Activated naive CD4-positive, alpha-beta T cell treated with anti-CD3 and anti-CD28 coated beads, Interleukin-2, amount 10 ng/mL, durations not matched to agents 5 hours and 36 hours (primary cell): ENCODE data around the gene CORO1A. TPM values are rescaled to one million over a fixed set of nuclear protein-coding genes. Genes with fewer than 3 reads are reported as not detected.

Source experiments
- total RNA-seq, 2 experiments: library from RNA; stranded (reverse); gene quantifications; one replicate each; pipeline ENCODE4 v1.2.3, GENCODE V29; 2021

Gene CORO1A
- total RNA-seq = 1,000 to 10,000 TPM; 1,549 to 1,565 TPM

GRCh38 chr16:30183233-30184095 is at the start of gene CORO1A:
Gene CORO1A (plus strand): TSS chr16:30183602. CDS start chr16:30185210, 1,608 bp downstream.

GRCh38 chr16:30193615-30194014 is 10.2 kb downstream of the CORO1A start, which contains the start of the genes BOLA2B and SLX1A:
Gene BOLA2B (minus strand): TSS chr16:30193666. CDS start chr16:30193595, 71 bp downstream.
Gene SLX1A (plus strand): TSS chr16:30193875. CDS start chr16:30194085, 210 bp downstream.

DNA sequence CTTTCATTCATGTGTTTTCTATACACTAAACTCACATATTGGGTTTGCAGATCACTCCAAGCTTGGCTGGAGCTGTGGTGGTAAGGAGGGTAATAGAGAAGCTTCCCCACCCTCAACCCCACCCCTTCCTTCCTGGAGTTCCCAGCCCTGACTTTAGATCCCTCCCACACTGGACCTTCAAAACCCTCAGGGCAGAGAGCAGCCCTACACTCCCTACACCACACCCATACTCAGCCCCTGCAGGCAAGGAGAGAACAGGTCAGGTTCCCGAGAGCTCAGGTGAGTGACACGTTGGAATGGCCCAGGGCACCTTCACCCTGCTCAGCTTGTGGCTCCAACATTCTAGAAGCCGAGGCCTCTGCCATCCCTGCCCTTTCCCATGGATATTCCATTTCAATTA is 15.6 kb downstream of the CORO1A start, which contains the start of gene SULT1A3:
TSS of gene SULT1A3 (plus strand) at position 207 of the 400 bp plus-strand sequence. CDS start 1,474 bp downstream, outside the sequence.

Other genes starting within 250 kb of the CORO1A start
- 10 to 100 TPM; 74.1 to 77.3 TPM for gene TMEM219, start 221.5 kb upstream of the CORO1A start, total RNA-seq
- 10 to 100 TPM; 42.2 to 43.0 TPM for gene TAOK2, start 209.7 kb upstream of the CORO1A start, total RNA-seq
- 10 to 100 TPM; 33.1 to 34.6 TPM for gene HIRIP3, start 188.0 kb upstream of the CORO1A start, total RNA-seq
- 100 to 1,000 TPM; 101 to 102 TPM for gene INO80E, start 187.4 kb upstream of the CORO1A start, total RNA-seq
- gene DOC2A, start 172.6 kb upstream of the CORO1A start, total RNA-seq = not detected
- not detected for gene C16orf92, start 160.4 kb upstream of the CORO1A start, total RNA-seq
- 1 to 10 TPM; 4.7 to 5.8 TPM for gene TLCD3B, start 152.3 kb upstream of the CORO1A start, total RNA-seq
- 1,000 to 10,000 TPM; 1,254 to 1,292 TPM for gene ALDOA, start 117.8 kb upstream of the CORO1A start, total RNA-seq
- gene PPP4C, start 107.6 kb upstream of the CORO1A start, total RNA-seq = 100 to 1,000 TPM; 120 to 124 TPM
- 1 to 10 TPM; 1.8 to 2.1 TPM for gene TBX6, start 91.7 kb upstream of the CORO1A start, total RNA-seq
- gene YPEL3, start 87.4 kb upstream of the CORO1A start, total RNA-seq = 10 to 100 TPM; 96.1 to 96.3 TPM
- gene GDPD3, start 70.1 kb upstream of the CORO1A start, total RNA-seq = 10 to 100 TPM; 14.1 to 17.4 TPM
- gene MAPK3, start 60.4 kb upstream of the CORO1A start, total RNA-seq = 10 to 100 TPM; 75.2 to 75.6 TPM
- gene BOLA2B, start 10.1 kb downstream of the CORO1A start, total RNA-seq = 100 to 1,000 TPM; 122 to 123 TPM
- 10 to 100 TPM; 74.5 to 91.7 TPM for gene SLX1A, start 10.3 kb downstream of the CORO1A start, total RNA-seq
- 10 to 100 TPM; 24.0 to 31.6 TPM for gene SULT1A3, start 15.7 kb downstream of the CORO1A start, total RNA-seq
- gene NPIPB13, start 64.9 kb downstream of the CORO1A start, total RNA-seq = 10 to 100 TPM in 1 of 2 experiments, 1 to 10 TPM in 1; 7.5 to 15.5 TPM
- gene CD2BP2, start 171.7 kb downstream of the CORO1A start, total RNA-seq = 10 to 100 TPM; 51.3 to 55.5 TPM
- gene TBC1D10B, start 186.9 kb downstream of the CORO1A start, total RNA-seq = 10 to 100 TPM; 55.5 to 58.2 TPM
- gene MYL11, start 191.2 kb downstream of the CORO1A start, total RNA-seq = under 1 TPM in 1 of 2 experiments, not detected in 1; 0.78 TPM
- gene SEPTIN1, start 199.0 kb downstream of the CORO1A start, total RNA-seq = 100 to 1,000 TPM; 383 to 413 TPM
- gene ZNF48, start 211.8 kb downstream of the CORO1A start, total RNA-seq = 10 to 100 TPM; 14.3 to 14.9 TPM
- gene ZNF771, start 224.0 kb downstream of the CORO1A start, total RNA-seq = 1 to 10 TPM; 3.8 to 4.3 TPM
- 10 to 100 TPM; 39.9 to 40.3 TPM for gene DCTPP1, start 246.4 kb downstream of the CORO1A start, total RNA-seq